ENCODE measurements around the gene SCAPER.

Gene SCAPER

DNA sequence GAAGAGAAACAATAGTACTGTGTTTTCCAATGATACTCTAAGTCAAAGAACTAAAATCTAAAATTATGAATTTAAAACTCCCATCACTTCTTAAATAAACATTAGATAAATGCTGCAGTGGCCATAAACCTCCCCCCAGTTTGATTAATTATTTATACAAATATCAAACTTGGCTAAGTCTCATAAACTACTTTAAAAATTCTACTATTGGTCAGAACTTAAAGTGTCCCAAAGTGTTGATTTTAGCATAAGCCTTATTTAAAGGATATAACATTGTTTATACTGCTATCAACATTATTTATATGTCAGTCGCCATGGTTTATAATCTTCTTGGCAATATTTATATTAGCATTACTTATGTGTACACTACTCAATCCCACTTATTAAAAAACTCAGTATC lies 132.4 kb downstream of the SCAPER start (continued):
- TF ChIP-seq, protein P1, sequence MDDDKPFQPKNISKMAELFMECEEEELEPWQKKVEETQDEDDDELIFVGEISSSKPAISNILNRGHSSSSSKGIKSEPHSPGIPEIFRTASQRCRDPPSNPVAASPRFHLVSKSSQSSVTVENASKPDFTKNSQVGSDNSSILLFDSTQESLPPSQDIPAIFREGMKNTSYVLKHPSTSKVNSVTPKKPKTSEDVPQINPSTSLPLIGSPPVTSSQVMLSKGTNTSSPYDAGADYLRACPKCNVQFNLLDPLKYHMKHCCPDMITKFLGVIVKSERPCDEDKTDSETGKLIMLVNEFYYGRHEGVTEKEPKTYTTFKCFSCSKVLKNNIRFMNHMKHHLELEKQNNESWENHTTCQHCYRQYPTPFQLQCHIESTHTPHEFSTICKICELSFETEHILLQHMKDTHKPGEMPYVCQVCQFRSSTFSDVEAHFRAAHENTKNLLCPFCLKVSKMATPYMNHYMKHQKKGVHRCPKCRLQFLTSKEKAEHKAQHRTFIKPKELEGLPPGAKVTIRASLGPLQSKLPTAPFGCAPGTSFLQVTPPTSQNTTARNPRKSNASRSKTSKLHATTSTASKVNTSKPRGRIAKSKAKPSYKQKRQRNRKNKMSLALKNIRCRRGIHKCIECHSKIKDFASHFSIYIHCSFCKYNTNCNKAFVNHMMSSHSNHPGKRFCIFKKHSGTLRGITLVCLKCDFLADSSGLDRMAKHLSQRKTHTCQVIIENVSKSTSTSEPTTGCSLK (tag by site-specific recombination; IDR thresholded peaks at IDR 0.05): no peak
- TF ChIP-seq, protein P2, sequence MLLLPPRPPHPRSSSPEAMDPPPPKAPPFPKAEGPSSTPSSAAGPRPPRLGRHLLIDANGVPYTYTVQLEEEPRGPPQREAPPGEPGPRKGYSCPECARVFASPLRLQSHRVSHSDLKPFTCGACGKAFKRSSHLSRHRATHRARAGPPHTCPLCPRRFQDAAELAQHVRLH (tag by site-specific recombination; IDR thresholded peaks at IDR 0.05): no peak
- TF ChIP-seq ZIC2 (tag by site-specific recombination; IDR thresholded peaks at IDR 0.05) (no peak), ZNF555 (tag by site-specific recombination; conservative IDR thresholded peaks at IDR 0.05) (no peak), ZNF114 (tag by site-specific recombination; IDR thresholded peaks at IDR 0.05) (no peak), ZNF677 (tag by site-specific recombination; IDR thresholded peaks at IDR 0.05) (no peak), SP7 (tag by site-specific recombination; IDR thresholded peaks at IDR 0.05) (no peak), KLF8 (tag by site-specific recombination; IDR thresholded peaks at IDR 0.05) (no peak), GLI4 (tag by site-specific recombination; IDR thresholded peaks at IDR 0.05) (no peak), KLF7 (tag by site-specific recombination; IDR thresholded peaks at IDR 0.05; ENCODE audit: borderline replicate concordance) (no peak)

DNA sequence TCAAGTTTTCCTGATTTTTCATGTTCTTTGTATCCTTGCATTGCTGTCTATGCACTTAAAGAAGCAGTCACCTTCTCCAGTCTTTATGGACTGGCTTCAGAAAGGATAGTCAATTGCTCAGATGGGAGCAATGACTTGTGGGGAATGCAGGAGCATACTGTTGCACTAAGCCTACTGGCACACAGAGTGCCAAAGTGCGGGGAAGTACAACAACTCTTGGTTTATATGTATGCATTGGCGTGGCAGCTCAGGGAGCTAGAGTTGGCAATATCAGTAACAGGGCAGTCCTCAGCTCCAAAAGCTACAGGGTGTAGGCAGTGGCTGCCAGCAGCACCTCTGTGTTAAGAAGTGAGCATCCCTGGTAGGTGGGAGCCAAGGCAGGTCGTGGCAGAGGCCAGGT lies 141.1 kb downstream of the SCAPER start:
- no peak overlapping the region for H3K4me3 ChIP-seq (ENCODE audit: low read depth, low read length)
- no peak overlapping the region for H3K27ac ChIP-seq (ENCODE audit: extremely low read depth, low read depth, low read length)
- H3K9me3 ChIP-seq (ENCODE audit: control insufficient read depth, insufficient read depth, low read depth, low read length): no peaks in the 10 kb centered on the region
- ChIA-PET CTCF (interaction anchor here (0.6 kb wide), 1 partner anchor 76 kb away, joined by 3 read pairs; no protein-coding TSS in a partner anchor), POLR2A (no interaction called here)
- H3K4me1 ChIP-seq (ENCODE audit: control insufficient read depth, insufficient read depth, low read length): no peaks in the 10 kb centered on the region
- H3K36me3 ChIP-seq (ENCODE audit: control insufficient read depth in 2 of 2, insufficient read depth in 1 of 2, low read length in 2 of 2): peaks cover 15 to 24% of the 10 kb centered on the region in 2 experiments
- TF ChIP-seq ZNF248 (tag by site-specific recombination; IDR thresholded peaks at IDR 0.05): no peak
- no peak for TF ChIP-seq SCRT2 (tag by site-specific recombination; IDR thresholded peaks at IDR 0.05)
- no peak for TF ChIP-seq ZNF292 (tag by site-specific recombination; IDR thresholded peaks at IDR 0.05; ENCODE audit: borderline replicate concordance, low read depth)
- TF ChIP-seq, protein P3, sequence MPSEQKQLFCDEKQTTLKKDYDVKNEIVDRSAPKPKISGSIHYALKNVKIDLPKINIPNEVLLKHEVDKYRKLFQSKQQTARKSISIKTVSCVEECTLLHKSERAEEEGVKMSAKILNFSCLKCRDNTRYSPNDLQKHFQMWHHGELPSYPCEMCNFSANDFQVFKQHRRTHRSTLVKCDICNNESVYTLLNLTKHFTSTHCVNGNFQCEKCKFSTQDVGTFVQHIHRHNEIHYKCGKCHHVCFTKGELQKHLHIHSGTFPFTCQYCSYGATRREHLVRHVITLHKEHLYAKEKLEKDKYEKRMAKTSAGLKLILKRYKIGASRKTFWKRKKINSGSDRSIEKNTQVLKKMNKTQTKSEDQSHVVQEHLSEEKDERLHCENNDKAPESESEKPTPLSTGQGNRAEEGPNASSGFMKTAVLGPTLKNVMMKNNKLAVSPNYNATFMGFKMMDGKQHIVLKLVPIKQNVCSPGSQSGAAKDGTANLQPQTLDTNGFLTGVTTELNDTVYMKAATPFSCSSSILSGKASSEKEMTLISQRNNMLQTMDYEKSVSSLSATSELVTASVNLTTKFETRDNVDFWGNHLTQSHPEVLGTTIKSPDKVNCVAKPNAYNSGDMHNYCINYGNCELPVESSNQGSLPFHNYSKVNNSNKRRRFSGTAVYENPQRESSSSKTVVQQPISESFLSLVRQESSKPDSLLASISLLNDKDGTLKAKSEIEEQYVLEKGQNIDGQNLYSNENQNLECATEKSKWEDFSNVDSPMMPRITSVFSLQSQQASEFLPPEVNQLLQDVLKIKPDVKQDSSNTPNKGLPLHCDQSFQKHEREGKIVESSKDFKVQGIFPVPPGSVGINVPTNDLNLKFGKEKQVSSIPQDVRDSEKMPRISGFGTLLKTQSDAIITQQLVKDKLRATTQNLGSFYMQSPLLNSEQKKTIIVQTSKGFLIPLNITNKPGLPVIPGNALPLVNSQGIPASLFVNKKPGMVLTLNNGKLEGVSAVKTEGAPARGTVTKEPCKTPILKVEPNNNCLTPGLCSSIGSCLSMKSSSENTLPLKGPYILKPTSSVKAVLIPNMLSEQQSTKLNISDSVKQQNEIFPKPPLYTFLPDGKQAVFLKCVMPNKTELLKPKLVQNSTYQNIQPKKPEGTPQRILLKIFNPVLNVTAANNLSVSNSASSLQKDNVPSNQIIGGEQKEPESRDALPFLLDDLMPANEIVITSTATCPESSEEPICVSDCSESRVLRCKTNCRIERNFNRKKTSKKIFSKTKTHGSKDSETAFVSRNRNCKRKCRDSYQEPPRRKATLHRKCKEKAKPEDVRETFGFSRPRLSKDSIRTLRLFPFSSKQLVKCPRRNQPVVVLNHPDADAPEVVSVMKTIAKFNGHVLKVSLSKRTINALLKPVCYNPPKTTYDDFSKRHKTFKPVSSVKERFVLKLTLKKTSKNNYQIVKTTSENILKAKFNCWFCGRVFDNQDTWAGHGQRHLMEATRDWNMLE (tag by site-specific recombination; conservative IDR thresholded peaks at IDR 0.05; ENCODE audit: low read depth): no peak
- TF ChIP-seq, protein P4, sequence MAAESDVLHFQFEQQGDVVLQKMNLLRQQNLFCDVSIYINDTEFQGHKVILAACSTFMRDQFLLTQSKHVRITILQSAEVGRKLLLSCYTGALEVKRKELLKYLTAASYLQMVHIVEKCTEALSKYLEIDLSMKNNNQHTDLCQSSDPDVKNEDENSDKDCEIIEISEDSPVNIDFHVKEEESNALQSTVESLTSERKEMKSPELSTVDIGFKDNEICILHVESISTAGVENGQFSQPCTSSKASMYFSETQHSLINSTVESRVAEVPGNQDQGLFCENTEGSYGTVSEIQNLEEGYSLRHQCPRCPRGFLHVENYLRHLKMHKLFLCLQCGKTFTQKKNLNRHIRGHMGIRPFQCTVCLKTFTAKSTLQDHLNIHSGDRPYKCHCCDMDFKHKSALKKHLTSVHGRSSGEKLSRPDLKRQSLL (tag by site-specific recombination; IDR thresholded peaks at IDR 0.05): no peak
- TF ChIP-seq ZFP41 (tag by site-specific recombination; IDR thresholded peaks at IDR 0.05; ENCODE audit: borderline replicate concordance): no peak
- TF ChIP-seq, protein P5, sequence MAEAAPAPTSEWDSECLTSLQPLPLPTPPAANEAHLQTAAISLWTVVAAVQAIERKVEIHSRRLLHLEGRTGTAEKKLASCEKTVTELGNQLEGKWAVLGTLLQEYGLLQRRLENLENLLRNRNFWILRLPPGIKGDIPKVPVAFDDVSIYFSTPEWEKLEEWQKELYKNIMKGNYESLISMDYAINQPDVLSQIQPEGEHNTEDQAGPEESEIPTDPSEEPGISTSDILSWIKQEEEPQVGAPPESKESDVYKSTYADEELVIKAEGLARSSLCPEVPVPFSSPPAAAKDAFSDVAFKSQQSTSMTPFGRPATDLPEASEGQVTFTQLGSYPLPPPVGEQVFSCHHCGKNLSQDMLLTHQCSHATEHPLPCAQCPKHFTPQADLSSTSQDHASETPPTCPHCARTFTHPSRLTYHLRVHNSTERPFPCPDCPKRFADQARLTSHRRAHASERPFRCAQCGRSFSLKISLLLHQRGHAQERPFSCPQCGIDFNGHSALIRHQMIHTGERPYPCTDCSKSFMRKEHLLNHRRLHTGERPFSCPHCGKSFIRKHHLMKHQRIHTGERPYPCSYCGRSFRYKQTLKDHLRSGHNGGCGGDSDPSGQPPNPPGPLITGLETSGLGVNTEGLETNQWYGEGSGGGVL (tag by site-specific recombination; IDR thresholded peaks at IDR 0.05): no peak
- TF ChIP-seq, protein P6, sequence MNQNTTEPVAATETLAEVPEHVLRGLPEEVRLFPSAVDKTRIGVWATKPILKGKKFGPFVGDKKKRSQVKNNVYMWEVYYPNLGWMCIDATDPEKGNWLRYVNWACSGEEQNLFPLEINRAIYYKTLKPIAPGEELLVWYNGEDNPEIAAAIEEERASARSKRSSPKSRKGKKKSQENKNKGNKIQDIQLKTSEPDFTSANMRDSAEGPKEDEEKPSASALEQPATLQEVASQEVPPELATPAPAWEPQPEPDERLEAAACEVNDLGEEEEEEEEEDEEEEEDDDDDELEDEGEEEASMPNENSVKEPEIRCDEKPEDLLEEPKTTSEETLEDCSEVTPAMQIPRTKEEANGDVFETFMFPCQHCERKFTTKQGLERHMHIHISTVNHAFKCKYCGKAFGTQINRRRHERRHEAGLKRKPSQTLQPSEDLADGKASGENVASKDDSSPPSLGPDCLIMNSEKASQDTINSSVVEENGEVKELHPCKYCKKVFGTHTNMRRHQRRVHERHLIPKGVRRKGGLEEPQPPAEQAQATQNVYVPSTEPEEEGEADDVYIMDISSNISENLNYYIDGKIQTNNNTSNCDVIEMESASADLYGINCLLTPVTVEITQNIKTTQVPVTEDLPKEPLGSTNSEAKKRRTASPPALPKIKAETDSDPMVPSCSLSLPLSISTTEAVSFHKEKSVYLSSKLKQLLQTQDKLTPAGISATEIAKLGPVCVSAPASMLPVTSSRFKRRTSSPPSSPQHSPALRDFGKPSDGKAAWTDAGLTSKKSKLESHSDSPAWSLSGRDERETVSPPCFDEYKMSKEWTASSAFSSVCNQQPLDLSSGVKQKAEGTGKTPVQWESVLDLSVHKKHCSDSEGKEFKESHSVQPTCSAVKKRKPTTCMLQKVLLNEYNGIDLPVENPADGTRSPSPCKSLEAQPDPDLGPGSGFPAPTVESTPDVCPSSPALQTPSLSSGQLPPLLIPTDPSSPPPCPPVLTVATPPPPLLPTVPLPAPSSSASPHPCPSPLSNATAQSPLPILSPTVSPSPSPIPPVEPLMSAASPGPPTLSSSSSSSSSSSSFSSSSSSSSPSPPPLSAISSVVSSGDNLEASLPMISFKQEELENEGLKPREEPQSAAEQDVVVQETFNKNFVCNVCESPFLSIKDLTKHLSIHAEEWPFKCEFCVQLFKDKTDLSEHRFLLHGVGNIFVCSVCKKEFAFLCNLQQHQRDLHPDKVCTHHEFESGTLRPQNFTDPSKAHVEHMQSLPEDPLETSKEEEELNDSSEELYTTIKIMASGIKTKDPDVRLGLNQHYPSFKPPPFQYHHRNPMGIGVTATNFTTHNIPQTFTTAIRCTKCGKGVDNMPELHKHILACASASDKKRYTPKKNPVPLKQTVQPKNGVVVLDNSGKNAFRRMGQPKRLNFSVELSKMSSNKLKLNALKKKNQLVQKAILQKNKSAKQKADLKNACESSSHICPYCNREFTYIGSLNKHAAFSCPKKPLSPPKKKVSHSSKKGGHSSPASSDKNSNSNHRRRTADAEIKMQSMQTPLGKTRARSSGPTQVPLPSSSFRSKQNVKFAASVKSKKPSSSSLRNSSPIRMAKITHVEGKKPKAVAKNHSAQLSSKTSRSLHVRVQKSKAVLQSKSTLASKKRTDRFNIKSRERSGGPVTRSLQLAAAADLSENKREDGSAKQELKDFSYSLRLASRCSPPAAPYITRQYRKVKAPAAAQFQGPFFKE (tag by site-specific recombination; IDR thresholded peaks at IDR 0.05; ENCODE audit: borderline replicate concordance): no peak

Data from HEK293 (cell line).